ENCODE data around the gene ZNF154.

DNA sequence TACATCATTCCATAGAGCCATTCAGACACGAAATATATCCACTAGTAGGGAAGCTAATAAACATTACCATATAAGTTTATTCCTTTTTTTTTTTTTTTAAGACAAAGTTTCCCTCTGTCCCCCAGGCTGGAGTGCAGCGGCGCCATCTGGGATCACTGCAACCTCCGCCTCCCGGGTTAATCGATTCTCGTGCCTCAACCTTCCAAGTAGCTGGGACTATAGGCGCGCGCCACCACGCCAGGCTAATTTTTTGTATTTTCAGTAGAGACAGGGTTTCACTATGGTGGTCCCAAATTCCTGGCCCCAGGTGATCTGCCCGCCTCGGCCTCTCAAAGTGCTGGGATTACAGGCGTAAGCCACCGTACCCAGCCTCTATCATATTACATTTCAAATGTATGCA lies 612 bp upstream of the ZNF154 start:
- TF ChIP-seq, protein P1, sequence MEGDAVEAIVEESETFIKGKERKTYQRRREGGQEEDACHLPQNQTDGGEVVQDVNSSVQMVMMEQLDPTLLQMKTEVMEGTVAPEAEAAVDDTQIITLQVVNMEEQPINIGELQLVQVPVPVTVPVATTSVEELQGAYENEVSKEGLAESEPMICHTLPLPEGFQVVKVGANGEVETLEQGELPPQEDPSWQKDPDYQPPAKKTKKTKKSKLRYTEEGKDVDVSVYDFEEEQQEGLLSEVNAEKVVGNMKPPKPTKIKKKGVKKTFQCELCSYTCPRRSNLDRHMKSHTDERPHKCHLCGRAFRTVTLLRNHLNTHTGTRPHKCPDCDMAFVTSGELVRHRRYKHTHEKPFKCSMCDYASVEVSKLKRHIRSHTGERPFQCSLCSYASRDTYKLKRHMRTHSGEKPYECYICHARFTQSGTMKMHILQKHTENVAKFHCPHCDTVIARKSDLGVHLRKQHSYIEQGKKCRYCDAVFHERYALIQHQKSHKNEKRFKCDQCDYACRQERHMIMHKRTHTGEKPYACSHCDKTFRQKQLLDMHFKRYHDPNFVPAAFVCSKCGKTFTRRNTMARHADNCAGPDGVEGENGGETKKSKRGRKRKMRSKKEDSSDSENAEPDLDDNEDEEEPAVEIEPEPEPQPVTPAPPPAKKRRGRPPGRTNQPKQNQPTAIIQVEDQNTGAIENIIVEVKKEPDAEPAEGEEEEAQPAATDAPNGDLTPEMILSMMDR (IDR thresholded peaks at IDR 0.05): no peak
- TF ChIP-seq POLR2A (IDR thresholded peaks at IDR 0.05; ENCODE audit: low read length) (no peak), MYC (IDR thresholded peaks at IDR 0.05; ENCODE audit: borderline replicate concordance, low read length) (no peak), MAZ (IDR thresholded peaks at IDR 0.05; ENCODE audit: borderline replicate concordance, low read depth, low read length) (no peak), CHD2 (IDR thresholded peaks at IDR 0.05; ENCODE audit: low read length, partially characterized antibody) (no peak)
- TF ChIP-seq, protein P2, sequence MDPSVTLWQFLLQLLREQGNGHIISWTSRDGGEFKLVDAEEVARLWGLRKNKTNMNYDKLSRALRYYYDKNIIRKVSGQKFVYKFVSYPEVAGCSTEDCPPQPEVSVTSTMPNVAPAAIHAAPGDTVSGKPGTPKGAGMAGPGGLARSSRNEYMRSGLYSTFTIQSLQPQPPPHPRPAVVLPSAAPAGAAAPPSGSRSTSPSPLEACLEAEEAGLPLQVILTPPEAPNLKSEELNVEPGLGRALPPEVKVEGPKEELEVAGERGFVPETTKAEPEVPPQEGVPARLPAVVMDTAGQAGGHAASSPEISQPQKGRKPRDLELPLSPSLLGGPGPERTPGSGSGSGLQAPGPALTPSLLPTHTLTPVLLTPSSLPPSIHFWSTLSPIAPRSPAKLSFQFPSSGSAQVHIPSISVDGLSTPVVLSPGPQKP (IDR thresholded peaks at IDR 0.05; ENCODE audit: low read depth, low read length): no peak

Data from A549 (cell line).